HepG2 (cell line): ENCODE measurements around the gene MSMB. TPM values are rescaled to one million over a fixed set of nuclear protein-coding genes. Genes with fewer than 3 reads are reported as not detected.

ENCODE experiments used
- ADNP ChIP-seq: sonication (generic); formaldehyde crosslinking; IDR thresholded peaks from 2 replicates; pipeline ENCODE4 v1.4.0; 2020; ENCODE audit warnings: missing genetic modification reagents
- CREB1 ChIP-seq, 2 experiments: fragments of 450-650 bp in 1 of 2; IDR thresholded peaks; 2 replicates each; pipeline ENCODE4 v1.6.1; 2016 to 2017; ENCODE audit warnings: control low read depth in 1 of 2, mild to moderate bottlenecking in 1 of 2, missing compliant biosample characterization in 1 of 2, missing genetic modification characterization in 1 of 2
- ELF3 ChIP-seq: IDR thresholded peaks from 2 replicates; pipeline ENCODE4 v1.6.1; 2016; ENCODE audit warnings: missing genetic modification reagents, missing compliant biosample characterization
- KDM5B ChIP-seq: sonication (generic); formaldehyde crosslinking; IDR thresholded peaks from 2 replicates; pipeline ENCODE4 v1.4.0; 2020; ENCODE audit warnings: missing genetic modification reagents, mild to moderate bottlenecking, borderline replicate concordance
- MIXL1 ChIP-seq: IDR thresholded peaks from 2 replicates; pipeline ENCODE4 v1.6.1; 2016
- ZBTB20 ChIP-seq: sonication (generic); formaldehyde crosslinking; IDR thresholded peaks from 2 replicates; pipeline ENCODE4 v1.8.1; 2023; ENCODE audit warnings: missing genetic modification reagents, low read depth, mild to moderate bottlenecking, borderline replicate concordance
- polyA plus RNA-seq, 8 experiments: library from polyadenylated mRNA; depleted of rRNA in 3 of 8; stranded (reverse) in 7 of 8; unstranded in 1 of 8; fragments of >200 nt; fragmentation: Illumina TruSeq in 4 of 8; extraction: Trizol in 4 of 8; gene quantifications; 2 replicates each; pipeline versions ENCODE4 v1.2.1 to v1.2.3, GENCODE V29; 2011 to 2016; ENCODE audit warnings: low read depth in 4 of 8, missing spikeins in 1 of 8, mixed read lengths in 1 of 8; ENCODE audit not compliant: insufficient read depth in 1 of 8
- total RNA-seq, 5 experiments: library from RNA; depleted of rRNA; stranded (reverse); fragments of >200 nt; fragmentation: Illumina TruSeq; extraction: Trizol; gene quantifications; 2 replicates each; pipeline ENCODE4 v1.2.3, GENCODE V29; 2016; ENCODE audit warnings: low read depth in 1 of 5
- TF ChIP-seq, protein P1 (sequence below), 2 experiments: sonication (generic) in 1 of 2; formaldehyde crosslinking in 1 of 2; IDR thresholded peaks; 2 replicates each; pipeline versions ENCODE4 v1.4.0 to v1.6.1; 2018 to 2020; ENCODE audit warnings: missing genetic modification reagents in 2 of 2, borderline replicate concordance in 1 of 2, low read depth in 1 of 2, mild to moderate bottlenecking in 1 of 2, missing biosample characterization in 1 of 2
- TF ChIP-seq, protein P2 (sequence below): IDR thresholded peaks from 2 replicates; pipeline ENCODE4 v1.6.1; 2012; ENCODE audit warnings: low read length, improper control_type of control experiment

The MSMB gene
- total and polyA plus RNA-seq, 2 of the 13 experiments (the other 11 are each of a cell fraction or from before 2014, with no cell fraction given), result 0.84 TPM; not detected in 1

DNA sequence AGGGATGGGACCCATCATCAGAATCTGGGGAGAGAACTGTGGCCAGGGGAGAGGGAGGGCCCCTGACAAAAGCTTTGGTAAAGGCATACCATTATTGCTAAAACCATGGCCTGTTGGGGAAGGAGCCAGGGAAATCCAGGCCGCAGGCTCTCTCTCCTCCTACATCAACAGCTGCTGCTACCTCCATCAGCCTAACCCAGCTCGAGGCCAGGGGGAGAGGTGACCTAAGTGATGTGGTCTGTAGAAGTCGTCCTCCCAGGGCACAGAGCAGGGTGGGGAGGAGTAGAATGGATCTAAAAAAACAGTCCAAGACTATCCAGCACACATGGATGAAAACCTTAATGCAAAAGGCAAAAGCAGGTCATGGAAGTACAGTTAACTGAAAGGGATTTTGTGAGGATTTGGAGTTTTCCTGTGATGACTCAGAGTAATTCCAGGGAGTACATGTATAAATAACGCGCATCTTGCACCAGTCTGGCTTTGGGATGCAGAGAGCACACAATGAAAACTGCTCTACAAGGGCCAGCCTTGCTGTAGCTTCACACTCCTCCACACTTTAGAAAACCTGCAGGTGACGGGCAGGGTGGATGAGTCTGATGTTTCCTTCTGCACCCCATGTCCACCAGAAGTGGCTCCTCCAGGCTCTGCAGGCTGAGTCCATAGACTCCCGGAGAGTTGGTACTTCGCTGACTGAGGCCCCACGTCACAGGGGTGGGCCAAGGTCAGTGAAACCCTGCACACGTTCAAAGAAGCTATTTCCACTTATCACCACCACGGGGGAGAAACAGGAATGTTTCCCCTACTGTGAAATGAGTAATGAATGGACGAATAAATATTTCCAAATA, 38.5 kb upstream of the MSMB start (continued):
- 0 out of 2 replicates have a peak, but pooled peaks have one; percentile 8 for TF ChIP-seq MIXL1 (CRISPR knock-in tag)
- TF ChIP-seq, protein P1, sequence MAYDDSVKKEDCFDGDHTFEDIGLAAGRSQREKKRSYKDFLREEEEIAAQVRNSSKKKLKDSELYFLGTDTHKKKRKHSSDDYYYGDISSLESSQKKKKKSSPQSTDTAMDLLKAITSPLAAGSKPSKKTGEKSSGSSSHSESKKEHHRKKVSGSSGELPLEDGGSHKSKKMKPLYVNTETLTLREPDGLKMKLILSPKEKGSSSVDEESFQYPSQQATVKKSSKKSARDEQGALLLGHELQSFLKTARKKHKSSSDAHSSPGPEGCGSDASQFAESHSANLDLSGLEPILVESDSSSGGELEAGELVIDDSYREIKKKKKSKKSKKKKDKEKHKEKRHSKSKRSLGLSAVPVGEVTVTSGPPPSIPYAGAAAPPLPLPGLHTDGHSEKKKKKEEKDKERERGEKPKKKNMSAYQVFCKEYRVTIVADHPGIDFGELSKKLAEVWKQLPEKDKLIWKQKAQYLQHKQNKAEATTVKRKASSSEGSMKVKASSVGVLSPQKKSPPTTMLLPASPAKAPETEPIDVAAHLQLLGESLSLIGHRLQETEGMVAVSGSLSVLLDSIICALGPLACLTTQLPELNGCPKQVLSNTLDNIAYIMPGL (CRISPR knock-in tag; IDR thresholded peaks at IDR 0.05; ENCODE audit: borderline replicate concordance in 1 of 2, low read depth in 1 of 2), result no peak
- TF ChIP-seq ADNP (CRISPR knock-in tag), result no peak
- no peak for TF ChIP-seq KDM5B (CRISPR knock-in tag)
- no peak for TF ChIP-seq ELF3 (CRISPR knock-in tag)
- TF ChIP-seq, protein P2, sequence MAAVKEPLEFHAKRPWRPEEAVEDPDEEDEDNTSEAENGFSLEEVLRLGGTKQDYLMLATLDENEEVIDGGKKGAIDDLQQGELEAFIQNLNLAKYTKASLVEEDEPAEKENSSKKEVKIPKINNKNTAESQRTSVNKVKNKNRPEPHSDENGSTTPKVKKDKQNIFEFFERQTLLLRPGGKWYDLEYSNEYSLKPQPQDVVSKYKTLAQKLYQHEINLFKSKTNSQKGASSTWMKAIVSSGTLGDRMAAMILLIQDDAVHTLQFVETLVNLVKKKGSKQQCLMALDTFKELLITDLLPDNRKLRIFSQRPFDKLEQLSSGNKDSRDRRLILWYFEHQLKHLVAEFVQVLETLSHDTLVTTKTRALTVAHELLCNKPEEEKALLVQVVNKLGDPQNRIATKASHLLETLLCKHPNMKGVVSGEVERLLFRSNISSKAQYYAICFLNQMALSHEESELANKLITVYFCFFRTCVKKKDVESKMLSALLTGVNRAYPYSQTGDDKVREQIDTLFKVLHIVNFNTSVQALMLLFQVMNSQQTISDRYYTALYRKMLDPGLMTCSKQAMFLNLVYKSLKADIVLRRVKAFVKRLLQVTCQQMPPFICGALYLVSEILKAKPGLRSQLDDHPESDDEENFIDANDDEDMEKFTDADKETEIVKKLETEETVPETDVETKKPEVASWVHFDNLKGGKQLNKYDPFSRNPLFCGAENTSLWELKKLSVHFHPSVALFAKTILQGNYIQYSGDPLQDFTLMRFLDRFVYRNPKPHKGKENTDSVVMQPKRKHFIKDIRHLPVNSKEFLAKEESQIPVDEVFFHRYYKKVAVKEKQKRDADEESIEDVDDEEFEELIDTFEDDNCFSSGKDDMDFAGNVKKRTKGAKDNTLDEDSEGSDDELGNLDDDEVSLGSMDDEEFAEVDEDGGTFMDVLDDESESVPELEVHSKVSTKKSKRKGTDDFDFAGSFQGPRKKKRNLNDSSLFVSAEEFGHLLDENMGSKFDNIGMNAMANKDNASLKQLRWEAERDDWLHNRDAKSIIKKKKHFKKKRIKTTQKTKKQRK, result no peak
- TF ChIP-seq ZBTB20 (CRISPR knock-in tag), result no peak
- peak; percentile 37; the same call in 1 of the 2 replicates for TF ChIP-seq CREB1 (IDR thresholded peaks at IDR 0.05)
- TF ChIP-seq CREB1 (CRISPR knock-in tag; IDR thresholded peaks at IDR 0.05), result no peak
